Posterior vena cava (tissue), 2 donors: ENCODE data around the gene PPP3CA. TPM values are rescaled to one million over a fixed set of nuclear protein-coding genes. Genes with fewer than 3 reads are reported as not detected.

ENCODE experiments used
- DNase-seq: peaks from one replicate; pipeline ENCODE4 v3.0.0-alpha.2; 2020; ENCODE audit warnings: low spot score
- intact Hi-C, 2 donors: fragments of 100-400 bp; cut with DNase I; formaldehyde crosslinking; loops; one replicate each; pipeline versions ENCODE4 v1.14.1 to v1.14.2; 2022 to 2023
- total RNA-seq, 2 donors: library from RNA; stranded (reverse); fragmentation: NEBNext Ultra II Directional; extraction: Animal tissue kit (Norgen Biotek cat#: 25700); gene quantifications; one replicate each; pipeline ENCODE4 v1.2.1, GENCODE V29; 2021
- donor health status: DM: yes; HTN: yes; CAD: no.
- donor health status: DM: yes; HTN: yes; CAD: no.

Gene PPP3CA
- total RNA-seq, 2 donors from 2014 or later: 45.2 to 58.2 TPM

DNA sequence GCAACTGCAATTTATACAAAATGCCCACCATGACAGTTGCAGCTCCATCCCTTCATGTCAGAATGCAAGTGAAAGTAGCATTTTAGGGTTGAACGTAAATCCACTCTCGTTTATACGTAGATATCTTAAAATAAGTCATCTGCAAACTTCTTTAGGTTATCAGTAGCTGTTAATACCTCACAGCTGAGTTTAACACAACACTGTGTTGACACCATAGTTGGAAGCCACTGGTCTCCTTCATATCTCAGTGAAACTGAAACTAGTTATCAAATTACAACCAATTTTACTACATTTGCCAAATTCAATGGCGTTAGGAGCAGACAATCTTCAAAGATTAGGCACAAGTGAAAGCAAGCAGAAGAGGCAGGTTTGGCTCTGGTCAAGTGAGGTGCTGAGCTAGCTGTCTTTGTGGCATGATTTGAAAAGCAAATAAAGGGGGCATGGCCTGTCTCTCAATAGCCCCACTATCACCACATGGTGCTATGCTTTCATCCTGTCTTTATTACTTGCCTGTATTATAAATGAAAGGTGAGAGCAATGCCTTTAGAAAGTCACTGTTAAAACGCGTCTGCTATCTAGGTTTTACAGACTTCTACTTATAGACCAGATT is 12.3 kb downstream of the PPP3CA start:
- intact Hi-C loops: no loop called here

DNA sequence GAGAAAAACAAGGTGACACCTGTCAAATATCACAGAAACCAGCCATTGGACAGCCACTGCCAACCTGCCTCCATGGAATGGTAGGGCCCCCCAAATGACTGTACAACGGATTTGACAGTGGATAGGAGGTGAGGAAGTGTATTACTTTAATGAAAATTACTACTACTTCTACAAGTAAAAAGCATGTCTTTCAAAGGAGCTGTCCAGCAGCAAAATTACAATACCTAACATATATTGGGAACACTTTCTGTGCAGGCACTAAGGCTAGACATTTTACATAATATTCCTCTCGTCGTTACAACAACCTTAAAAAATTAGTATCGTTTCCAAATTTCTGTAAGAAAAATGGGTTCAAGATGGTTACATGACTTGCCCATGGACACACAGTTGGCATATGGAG is 14.9 kb downstream of the PPP3CA start:
- no peak for DNase-seq
- intact Hi-C loops: no loop called here

More for the DNA sequence above, 12.3 kb downstream of the PPP3CA start:
- no peak for DNase-seq

DNA sequence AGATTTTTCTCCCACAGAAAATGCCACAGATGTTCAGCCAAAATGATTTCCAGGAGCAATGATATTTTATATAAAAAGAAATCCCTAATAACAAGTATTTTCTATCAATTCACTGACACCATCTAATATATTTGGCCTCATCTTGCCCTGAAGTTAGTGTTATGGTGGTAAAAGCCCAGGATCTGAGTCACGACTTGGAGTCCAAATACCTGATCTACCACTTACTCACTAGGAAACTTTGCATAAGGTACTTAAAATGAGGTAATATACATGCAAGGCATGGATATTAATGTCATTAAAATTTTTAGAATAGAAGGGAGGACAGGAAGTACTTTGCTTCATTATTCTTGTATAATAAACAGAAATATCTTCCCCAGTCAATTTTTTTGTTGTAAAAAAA is 16.3 kb downstream of the PPP3CA start:
- DNase-seq: no peak
- intact Hi-C loops: no loop called here

DNA sequence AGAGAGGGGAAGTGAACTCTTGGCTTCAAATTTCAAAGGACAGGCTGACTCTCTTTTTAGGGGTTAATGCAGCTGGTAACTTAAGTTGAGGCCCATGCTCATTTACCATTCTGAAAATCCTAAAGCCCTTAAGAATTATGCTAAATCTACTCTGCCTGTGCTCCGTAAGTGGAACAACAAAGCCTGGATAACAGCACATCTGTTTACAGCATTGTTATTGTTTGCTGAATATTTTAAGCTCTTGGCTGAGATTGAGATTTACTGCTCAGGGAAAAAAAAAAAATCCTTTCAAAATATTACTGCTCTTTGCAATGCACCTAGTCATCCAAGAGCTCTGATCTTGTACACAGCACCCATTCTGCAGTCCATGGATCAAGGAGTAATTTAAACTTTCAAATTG is 17.7 kb downstream of the PPP3CA start:
- no peak for DNase-seq
- intact Hi-C loops: no loop called here

DNA sequence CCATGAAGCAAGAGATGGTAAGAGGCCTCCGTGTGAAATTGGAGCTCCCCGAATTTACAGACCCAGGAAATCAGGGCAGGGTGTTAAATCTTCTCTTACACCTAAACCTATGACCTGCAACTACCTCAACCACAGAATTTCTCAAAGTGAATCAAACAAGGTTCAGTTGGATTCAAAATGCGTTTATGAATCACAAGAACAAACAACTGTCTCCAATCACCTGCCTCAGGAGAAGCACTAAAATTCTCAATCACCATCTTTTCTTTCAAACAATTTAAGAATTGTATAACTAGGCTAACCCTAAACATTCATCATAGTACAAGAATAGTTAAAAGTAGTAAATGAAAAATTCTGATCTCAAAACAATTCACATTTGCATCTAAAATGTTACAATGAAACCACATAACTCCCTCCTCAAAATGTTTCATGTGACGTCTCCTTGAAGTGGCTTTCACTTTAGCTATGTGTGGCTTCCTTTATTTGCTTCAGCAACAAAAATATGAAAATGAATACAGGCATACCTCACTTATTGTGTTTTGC is 19.2 kb downstream of the PPP3CA start:
- no peak for DNase-seq
- intact Hi-C loops: no loop called here

DNA sequence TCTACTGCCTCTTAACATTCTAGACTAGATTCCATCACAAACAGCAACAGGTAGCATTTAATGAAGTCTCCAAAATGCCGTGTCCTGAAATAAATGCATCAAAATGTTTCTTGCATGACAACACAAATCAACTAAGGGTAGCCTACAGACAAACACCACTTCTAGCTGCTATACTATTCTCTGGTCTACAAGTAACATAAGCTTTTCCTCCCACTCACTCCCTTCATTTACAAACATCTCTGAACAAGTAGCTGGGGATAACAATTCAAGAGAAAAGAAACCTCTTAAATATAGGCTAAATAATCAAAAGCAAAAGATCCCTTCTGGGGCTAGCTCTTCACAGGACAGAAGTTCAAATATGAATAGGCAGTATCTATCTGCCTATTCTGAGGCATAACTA is 20.8 kb downstream of the PPP3CA start:
- DNase-seq: no peak

DNA sequence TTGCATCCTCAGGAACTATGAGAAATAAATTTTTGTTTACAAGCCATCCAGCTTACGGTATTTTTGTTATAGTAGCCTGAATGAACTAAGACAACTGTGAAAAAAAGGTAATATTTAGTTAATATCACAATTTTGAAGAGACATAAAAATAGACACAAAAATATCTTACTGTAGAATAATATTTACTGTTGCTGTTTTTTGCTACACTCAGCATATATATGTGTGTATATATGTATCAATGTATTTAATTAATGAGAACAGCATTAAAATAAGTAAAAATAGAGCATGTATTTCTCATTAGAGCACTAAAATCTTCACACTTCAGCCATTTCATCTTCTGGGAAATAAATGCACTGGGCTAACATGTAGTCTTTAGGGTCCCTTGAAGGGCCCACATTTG is 24.6 kb downstream of the PPP3CA start:
- intact Hi-C loops: no loop called here
- DNase-seq: no peak

More for the DNA sequence above, 20.8 kb downstream of the PPP3CA start:
- intact Hi-C loops: no loop called here

DNA sequence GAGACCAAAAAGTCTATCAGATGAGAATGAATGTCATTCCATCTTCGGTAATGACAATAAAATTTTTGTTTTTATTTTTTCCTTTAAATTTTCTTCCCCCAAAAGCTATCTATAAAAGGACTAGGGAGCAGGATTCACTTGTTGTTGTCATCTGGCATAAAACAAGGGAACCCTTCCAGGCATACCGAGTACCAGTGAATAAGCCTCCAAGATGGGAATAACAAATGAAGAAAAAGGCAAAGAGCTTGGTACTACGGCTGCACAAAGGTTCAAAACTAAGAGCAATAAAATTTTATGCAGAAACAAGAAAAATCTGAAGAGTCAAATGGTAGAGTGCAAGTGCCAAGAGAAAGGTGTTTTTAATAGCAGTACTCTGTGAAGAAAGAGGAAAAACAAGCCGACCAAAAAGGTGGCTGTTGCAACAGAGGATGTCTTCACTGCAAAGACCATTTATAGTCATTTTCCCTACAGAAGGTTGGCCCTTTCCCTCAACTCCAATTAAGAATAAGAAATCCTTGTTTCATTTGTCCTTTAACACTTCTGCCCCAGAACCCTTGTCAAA is 25.8 kb downstream of the PPP3CA start:
- no peak for DNase-seq
- intact Hi-C loops: no loop called here

DNA sequence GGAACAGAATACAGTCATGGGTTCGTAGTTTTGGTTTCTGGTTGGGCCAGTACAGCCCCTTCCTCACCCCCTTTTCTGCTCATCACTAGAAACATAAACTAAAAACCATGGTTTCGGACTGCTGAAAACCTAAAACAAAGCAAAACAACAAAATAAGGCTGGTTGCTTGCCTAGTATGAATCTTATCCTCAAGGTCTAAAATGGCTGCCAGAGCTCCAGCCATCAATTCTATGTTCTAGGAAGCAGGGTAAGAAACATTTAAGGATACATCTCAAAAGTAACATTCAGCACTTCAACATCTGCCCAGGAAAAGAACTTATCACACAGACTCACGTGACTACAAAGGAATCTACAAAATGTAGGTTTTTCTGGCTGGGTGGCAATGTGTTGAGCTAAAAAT is 31.5 kb downstream of the PPP3CA start:
- no peak for DNase-seq
- intact Hi-C loops: no loop called here

DNA sequence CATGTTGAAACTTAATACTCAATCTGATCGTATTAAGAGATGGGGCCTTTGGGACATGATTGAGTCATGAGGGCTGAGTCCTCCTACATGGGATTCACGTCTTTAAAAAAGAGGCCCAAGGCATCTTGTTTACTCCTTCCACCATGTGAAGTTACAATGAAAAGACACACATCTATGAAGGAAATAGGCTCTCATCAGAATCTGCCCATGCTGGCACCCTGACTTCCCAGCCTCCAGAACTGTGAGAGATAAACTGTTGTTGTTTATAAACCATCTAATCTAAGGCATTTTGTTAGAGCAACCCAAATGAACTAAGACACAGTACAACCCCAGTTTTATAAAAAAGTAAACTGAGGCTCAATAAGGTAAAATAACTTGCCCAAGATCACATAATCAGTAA is 32.3 kb downstream of the PPP3CA start:
- intact Hi-C loops: no loop called here
- no peak for DNase-seq

DNA sequence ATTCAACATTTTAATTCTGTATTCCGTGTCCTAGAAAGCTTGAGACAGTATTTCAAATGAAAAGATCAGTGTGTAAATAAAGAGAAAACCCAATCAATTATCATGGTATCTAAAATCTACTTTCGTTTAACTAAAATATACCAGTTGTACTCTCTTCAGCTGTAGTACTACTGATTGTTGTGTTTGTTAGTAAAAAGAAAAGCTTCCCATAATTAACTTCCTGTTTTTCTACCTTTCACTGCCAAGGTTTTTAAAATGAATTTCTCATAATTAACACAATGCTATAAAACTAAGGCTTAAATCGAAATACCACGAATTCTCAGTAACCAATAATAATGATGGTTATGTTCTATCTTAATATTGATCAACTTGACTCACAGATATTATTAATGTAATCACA is 37.4 kb downstream of the PPP3CA start:
- intact Hi-C loops: no loop called here
- DNase-seq: no peak

DNA sequence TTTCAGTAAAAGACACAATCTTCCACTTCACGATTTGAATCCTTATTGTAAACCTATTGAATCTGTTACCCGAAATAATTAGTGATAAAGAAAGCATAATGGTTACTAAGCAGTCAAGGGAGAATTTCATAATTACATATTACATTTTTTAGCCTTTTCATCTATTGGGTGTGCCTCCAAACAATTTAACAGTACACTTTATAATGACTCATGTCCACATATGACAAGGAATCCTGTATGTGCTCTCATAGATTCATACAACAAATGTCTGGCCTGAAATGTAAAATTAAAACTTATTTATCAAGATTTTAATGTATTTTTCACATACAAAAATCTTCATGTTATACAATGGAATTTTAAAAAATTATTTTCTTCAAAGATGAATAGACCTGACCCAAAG is 39.4 kb downstream of the PPP3CA start:
- intact Hi-C loops: no loop called here
- DNase-seq: no peak

DNA sequence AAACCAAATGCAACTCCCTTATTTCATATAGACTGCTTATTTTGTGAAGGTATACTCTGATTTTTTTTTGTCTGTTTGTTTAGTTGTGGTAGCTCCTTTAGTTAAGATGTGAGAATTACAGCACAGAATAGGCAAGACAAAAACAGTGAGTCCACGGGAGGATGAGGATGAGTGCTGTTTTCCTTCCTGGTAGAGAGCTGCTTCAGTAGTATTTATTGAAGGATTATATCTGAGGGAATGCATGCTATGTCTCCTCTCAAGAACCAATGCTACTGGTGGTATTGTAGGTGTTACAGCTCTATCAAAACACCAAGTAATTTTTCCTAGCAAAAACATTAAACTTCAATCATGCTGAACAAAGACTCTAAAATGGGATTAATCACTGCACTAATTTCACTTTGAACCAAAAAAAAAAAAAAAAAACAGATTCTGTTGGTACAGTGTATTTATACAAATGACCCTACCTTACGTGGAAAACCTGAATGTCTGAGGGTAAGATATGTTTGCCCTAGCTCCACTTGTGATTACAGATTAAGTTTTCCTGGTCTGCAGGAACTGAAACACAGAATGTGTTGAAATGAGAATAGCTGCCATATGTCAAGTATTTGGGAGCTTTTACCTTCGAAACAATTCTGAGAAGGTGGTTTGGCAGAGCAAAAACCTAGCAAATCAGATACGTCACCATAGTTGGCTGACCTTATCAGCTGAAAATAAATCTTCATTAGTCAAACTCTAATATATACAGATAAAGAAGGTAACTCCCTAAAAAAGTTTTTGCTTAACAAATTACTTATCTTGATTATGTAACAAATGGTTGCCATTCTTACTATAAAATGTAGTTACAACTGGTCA is 40.3 kb downstream of the PPP3CA start:
- intact Hi-C loops: no loop called here
- DNase-seq: no peak

DNA sequence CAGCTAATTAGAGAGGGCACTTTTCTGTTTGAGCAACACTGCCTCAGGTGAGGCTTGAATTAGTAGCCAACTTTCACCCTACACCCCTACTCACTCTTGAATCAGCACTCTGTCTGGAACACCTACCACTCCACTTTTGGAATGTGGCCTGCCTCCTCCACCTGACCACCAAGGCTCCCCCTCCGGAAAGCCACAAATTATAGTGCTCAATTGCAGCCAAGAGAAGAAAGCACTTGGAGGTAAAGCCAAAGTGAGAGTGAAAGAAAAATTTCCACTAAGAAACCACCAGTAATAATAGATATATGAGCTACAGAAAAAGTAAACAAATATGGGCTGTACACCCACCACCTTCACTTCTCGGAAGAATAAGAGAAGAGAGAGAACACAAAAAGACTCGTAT is 41.1 kb downstream of the PPP3CA start:
- intact Hi-C loops: no loop called here

DNA sequence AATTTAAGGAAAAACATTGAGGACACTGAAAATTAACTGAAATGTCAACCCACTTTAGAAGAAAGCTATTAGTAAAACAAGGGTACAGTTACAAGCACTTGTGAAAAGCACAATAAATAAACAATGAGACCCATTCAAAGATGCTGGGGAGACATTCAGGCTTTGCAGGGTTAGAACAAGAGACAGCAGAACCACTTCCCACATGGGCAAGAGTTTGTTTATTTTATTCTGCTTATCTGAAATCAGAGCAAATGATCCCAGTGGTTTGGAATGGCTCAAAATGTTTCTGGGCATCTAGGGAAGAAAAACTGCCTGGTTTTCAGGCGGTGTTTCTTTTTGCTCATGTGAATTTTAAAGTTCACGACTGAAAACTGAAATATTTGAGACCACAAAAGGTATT is 42.4 kb downstream of the PPP3CA start:
- DNase-seq: no peak
- intact Hi-C loops: no loop called here

More for the DNA sequence above, 41.1 kb downstream of the PPP3CA start:
- DNase-seq: no peak

DNA sequence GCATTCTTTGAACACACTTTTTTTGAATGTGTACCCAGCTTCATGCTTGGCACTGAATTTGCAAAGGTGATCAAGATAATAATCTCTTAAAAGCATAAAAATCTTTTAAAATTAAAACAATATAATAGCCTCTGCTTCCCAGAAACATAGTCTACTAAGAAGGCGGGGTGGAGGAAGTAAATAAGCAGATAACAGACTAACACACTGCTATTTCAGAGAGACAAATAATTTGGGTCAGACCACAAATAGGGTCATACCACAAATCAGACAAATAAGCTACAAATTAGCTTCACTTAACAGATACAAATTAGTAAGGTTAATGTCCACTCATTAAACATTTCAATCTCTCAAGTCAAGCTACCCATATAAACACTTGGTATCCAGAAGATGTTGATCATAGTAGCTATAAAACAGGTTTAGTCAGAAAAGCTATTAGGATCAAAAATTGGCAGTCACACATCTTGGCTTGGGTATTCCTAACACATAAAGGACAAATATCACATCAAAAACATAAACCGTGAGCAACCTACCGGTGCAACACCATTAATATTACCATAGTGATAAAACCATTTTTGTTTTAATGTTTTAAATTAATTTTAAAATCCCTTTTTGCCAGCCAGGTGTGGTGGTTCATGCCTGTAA is 47.3 kb downstream of the PPP3CA start:
- no peak for DNase-seq
- intact Hi-C loops: no loop called here

DNA sequence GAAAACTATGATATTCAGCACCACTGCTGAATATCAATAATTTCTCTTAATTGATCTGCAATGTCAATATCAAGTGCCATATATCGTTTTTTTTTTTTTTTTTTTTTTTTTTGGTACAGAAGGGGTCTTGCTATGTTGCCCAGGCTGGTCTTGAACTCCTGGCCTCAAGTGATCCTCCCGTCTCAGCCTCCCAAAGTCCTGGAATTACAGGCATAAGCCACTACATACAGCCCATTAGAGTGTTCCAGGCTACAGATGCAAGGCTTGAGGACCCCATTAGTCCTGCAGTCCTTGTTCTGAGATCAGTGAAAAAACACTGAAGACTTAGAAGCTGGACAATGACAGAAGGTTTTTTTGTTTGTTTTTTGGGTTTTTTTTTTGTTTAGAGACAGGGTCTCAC is 48.3 kb downstream of the PPP3CA start:
- no peak for DNase-seq
- intact Hi-C loops: no loop called here

DNA sequence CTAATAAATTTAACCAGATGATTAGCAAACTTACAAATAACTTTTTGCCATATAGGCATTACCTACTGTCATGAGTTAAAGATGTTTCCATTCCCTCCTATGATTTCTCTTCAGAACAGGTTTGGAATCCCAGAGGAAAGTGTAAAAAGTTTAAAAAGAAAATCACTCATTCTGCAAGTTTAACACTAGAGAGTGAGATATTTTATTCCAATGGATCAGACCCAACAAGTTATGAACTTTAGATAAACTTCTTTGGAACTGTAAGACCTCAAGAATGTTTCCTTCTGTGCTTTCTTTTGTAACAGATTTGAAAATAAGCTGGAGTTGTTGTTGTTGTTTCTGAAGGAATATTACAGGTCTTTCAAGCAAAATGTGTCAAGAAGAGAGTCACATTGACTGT is 51.6 kb downstream of the PPP3CA start:
- intact Hi-C loops: no loop called here
- no peak for DNase-seq

DNA sequence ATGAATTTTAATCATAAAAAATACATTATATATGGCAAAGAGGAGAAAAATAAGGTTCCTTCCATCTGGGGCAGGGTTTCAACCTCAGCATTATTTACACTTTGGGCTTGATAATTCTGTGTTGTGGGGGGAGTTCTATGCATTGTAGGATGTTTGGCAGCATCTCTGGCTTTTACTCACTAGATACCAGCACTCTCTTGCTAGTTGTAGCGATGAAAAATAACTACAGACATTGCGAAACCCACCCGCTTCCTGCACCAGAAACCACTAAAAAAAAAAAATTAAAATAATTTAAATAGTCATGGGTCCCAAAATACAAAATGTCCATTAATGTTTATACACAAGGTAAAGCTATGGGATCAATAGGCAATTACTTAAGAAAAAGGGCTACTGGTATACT is 52.7 kb downstream of the PPP3CA start:
- intact Hi-C loops: no loop called here
- DNase-seq: no peak

DNA sequence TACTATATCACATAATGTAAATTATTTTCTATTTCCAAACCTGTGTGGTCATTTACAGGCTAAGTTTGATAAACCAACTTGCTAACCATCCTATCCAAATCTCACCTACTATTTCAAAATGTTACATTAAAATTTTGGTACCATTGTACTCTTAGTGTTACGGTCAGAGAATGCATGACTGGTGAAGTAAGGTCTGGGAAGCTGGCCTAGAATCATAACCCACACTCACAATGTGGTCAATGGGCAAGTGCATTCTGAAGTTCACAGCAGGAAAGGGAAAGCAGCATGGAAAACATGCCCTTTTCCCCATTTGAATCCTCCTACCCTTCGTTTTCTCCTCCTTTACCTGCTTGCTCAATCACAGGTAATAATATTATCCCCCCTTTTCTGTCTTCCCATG is 54.4 kb downstream of the PPP3CA start:
- DNase-seq: no peak
- intact Hi-C loops: no loop called here
